Measurements from ENCODE around the gene MYH13.

MYH13 gene

GRCh38 chr17:10403589-10403988 lies 30.8 kb upstream of the MYH13 start:
- in situ Hi-C loops (cut with MboI; ENCODE audit: low sequenced_read_pairs, unreplicated experiment): no loop called here
- no peak for TF ChIP-seq CTCF (IDR thresholded peaks at IDR 0.05; ENCODE audit: borderline replicate concordance, control extremely low read depth, extremely low read depth, insufficient read depth, missing control alignments)
- DNase-seq (ENCODE audit: low spot score): no peak

DNA sequence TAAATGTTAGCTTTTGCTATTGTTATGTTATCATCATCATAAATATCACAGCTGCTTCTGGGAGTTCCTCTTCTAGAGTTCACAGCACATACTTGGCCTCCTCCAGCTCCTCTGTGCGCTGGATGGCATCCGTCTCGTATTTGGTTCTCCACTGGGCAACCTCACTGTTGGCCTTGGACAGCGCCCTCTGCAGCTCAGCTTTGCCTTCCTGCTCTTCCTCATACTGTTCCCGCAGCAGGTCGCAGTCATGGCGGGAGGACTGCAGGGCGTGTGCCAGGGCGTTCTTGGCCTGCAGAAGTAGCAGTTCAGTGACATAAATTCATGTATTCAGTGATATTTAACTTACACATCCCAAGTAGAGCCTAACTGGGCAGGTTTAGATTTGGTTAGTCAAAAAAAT lies 25.5 kb upstream of the MYH13 start:
- in situ Hi-C loops (cut with MboI; ENCODE audit: low sequenced_read_pairs, unreplicated experiment): no loop called here
- DNase-seq (ENCODE audit: low spot score): no peak
- no peak for TF ChIP-seq CTCF (IDR thresholded peaks at IDR 0.05; ENCODE audit: borderline replicate concordance, control extremely low read depth, extremely low read depth, insufficient read depth, missing control alignments)

DNA sequence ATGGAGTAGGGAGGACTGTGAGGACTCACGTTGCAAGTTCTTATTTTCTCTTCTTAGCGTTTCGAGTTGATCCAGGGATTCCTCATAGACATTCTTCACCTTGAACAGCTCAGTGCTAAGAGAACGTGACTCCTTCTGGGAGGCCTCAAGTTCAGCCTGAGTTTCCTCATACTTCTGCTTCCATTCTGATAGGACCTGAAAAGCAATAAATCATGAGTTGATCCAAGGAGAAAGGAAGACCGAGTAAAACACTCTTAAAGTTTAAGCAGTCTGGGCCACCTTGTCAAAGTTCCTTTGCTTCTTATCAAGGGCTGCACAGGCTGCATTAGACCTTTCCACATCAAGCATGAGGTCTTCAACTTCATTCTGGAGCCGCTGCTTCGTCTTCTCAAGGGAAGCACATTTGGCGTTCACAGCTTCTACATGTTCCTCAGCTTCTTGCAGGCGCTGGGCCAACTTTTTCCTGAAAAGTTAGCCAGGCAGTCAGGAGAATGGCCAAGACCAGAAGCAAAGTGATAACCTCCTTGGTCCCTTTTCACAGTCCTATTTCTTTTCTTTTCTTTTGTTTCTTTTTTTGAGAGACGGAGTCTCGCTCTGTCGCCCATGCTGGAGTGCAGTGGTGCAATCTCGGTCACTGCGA lies 23.8 kb upstream of the MYH13 start:
- DNase-seq (ENCODE audit: low spot score): no peak
- TF ChIP-seq CTCF (IDR thresholded peaks at IDR 0.05; ENCODE audit: borderline replicate concordance, control extremely low read depth, extremely low read depth, insufficient read depth, missing control alignments): no peak
- in situ Hi-C loops (cut with MboI; ENCODE audit: low sequenced_read_pairs, unreplicated experiment): no loop called here

- DNase-seq (ENCODE audit: low spot score): no peak
- no peak for TF ChIP-seq CTCF (IDR thresholded peaks at IDR 0.05; ENCODE audit: borderline replicate concordance, control extremely low read depth, extremely low read depth, insufficient read depth, missing control alignments)
- in situ Hi-C loops (cut with MboI; ENCODE audit: low sequenced_read_pairs, unreplicated experiment): no loop called here
Observed at GRCh38 chr17:10394201-10394887, 21.5 kb upstream of the MYH13 start.

DNA sequence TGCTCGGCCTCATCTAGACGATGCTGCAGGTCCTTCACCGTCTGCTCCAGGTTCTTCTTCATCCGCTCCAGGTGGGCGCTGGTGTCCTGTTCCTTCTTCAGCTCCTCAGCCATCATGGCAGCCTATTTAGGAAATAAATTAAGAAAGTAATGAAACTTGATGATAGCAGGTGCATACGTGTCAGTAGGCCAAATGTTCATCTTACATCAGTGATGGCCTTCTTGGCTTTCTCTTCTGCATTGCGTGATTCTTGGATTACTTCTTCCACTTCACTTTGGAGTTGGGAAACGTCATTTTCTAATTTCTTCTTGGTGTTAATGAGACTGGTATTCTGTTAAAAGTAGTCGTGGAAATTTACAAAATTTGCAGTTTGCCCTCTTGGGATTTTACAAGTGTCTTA lies 20.1 kb upstream of the MYH13 start:
- no peak for TF ChIP-seq CTCF (IDR thresholded peaks at IDR 0.05; ENCODE audit: borderline replicate concordance, control extremely low read depth, extremely low read depth, insufficient read depth, missing control alignments)
- in situ Hi-C loops (cut with MboI; ENCODE audit: low sequenced_read_pairs, unreplicated experiment): no loop called here
- DNase-seq (ENCODE audit: low spot score): no peak

DNA sequence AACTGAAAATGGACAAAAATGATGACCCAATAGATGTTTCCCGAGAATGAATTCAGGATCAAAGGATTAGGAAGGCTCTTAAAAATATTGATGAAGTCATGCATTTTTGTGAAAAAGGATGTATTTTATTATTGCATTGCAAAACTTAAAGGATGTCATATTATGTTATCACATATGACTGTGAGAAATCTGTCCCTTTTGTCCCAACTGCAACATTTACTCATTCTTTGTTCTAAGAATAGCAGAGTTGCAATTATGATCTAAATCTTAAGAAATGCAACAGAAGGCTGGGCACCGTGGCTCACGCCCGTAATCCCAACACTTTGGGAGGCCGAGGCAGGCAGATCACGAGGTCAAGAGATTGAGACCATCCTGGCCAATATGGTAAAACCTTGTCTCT lies 13.1 kb upstream of the MYH13 start:
- no peak for DNase-seq (ENCODE audit: low spot score)
- no peak for TF ChIP-seq CTCF (IDR thresholded peaks at IDR 0.05; ENCODE audit: borderline replicate concordance, control extremely low read depth, extremely low read depth, insufficient read depth, missing control alignments)
- in situ Hi-C loops (cut with MboI; ENCODE audit: low sequenced_read_pairs, unreplicated experiment): no loop called here

Measured in GM13976 (cell line).